Urinary bladder (tissue), 4 donors: ENCODE data around the gene HELZ. TPM values are rescaled to one million over a fixed set of nuclear protein-coding genes. Genes with fewer than 3 reads are reported as not detected.

Experiments used
- DNase-seq: peaks from one replicate; pipeline ENCODE4 v3.0.0-alpha.2; 2015; ENCODE audit errors: extremely low spot score
- H3K27ac ChIP-seq: one replicate; pipeline ENCODE4 v1.5.1; 2013; ENCODE audit warnings: low read depth, mild to moderate bottlenecking, moderate library complexity
- H3K36me3 ChIP-seq: one replicate; pipeline ENCODE4 v1.6.1; 2013; ENCODE audit warnings: mild to moderate bottlenecking, moderate library complexity; ENCODE audit not compliant: insufficient read depth
- H3K4me1 ChIP-seq: one replicate; pipeline ENCODE4 v1.6.1; 2013; ENCODE audit warnings: mild to moderate bottlenecking, moderate library complexity; ENCODE audit not compliant: insufficient read depth
- H3K4me3 ChIP-seq: one replicate; pipeline ENCODE4 v1.5.1; 2013; ENCODE audit warnings: low read depth, low read length
- WGBS: extraction: QIAGEN DNeasy Blood & Tissue Kit; methylation state at CpG from one replicate; pipeline ENCODE4 v1.1.7; 2013; 5-methylcytosine and 5-hydroxymethylcytosine counted together
- polyA plus RNA-seq: library from polyadenylated mRNA; stranded (reverse); fragments of 200-250 nt; gene quantifications from one replicate; pipeline ENCODE4 v1.2.3, GENCODE V29; 2013
- total RNA-seq: library from RNA; depleted of rRNA; stranded (reverse); fragments of >200 nt; gene quantifications from one replicate; pipeline ENCODE4 v1.2.3, GENCODE V29; 2014
- donor health status: healthy with polysubstance abuse.
- donor health status: healthy.

Gene HELZ
- total and polyA plus RNA-seq, 2 donors: 7.8 to 129 TPM

DNA sequence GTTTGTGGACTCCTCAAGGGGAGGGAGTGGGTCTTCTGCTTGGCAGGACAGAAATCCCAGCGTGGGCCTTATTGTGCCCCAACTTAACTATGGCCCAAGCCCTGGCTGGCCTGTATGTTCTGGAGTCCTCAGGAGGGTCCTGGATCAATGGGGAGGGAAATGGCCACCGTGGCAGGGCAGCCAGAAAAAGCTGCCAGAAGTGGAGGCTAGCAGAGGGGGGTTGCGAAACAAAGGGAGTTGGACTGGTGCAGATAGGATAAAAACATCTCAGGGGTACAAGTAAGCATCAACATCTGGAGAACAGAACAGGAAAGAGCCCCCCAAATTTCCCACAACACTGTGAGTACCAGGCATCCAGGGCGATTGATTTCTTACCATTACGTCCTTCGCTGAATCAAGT is 204.3 kb downstream of the HELZ start:
- WGBS: 86% methylated on average over 6 of the region's 6 CpGs
- DNase-seq: no peak
- Histone ChIP-seq H3K36me3 (no peaks in the 10 kb centered on the region), H3K27ac (no peak overlapping the region), H3K4me3 (no peak overlapping the region), H3K4me1 (no peaks in the 10 kb centered on the region)

- no peak overlapping the region for H3K27ac ChIP-seq
- H3K36me3 ChIP-seq: no peaks in the 10 kb centered on the region
- DNase-seq: no peak
- H3K4me3 ChIP-seq: no peak overlapping the region
- no peaks in the 10 kb centered on the region for H3K4me1 ChIP-seq
- 32% methylated on average over 5 of the region's 5 CpGs for WGBS
Observed at GRCh38 chr17:67038861-67039365, 206.1 kb downstream of the HELZ start.

DNA sequence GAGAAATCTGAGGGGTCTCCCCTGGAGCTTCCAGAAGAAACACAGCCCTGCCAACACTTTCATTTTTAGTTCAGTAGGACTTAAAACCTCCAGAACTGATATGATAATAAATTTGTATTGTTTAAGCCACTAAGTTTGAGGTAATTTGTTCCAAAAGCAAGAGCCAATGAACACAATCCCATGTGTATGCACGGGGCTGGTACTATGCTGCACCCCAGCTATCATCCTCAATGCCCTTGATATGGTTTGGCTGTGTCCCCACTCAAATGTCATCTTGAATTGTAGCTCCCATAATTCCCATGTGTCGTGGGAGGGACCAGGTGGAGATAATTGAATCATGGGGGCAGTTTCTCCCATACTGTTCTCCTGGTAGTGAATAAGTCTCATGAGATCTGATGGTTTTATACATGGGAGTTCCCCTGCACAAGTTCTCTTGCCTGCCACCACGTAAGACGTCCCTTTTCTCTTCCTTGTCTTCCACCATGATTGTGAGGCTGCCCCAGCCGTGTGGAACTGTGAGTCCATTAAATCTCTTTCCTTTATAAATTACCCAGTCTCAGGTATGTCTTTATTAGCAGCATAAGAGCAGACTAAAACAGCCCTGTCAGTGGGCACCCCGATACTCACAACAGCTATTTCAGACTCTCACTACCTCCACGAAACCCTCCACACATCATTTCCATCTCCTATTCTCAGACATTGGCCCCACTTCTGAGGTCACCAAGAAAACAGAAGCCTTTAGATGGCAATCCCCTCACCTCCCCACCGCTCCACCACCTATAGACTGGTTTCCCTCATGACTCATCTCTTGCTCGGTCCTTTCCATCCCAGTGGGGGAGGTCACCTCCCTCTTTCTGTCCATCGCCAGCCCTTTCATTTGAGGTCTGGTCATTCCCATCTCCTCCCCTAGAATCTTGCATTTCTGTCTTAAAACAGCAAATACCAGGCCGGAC is 209.6 kb downstream of the HELZ start:
- no peak overlapping the region for H3K27ac ChIP-seq
- no peaks in the 10 kb centered on the region for H3K36me3 ChIP-seq
- no peak overlapping the region for H3K4me3 ChIP-seq
- WGBS: 79% methylated on average over 11 of the region's 11 CpGs
- H3K4me1 ChIP-seq: no peaks in the 10 kb centered on the region
- DNase-seq: no peak

DNA sequence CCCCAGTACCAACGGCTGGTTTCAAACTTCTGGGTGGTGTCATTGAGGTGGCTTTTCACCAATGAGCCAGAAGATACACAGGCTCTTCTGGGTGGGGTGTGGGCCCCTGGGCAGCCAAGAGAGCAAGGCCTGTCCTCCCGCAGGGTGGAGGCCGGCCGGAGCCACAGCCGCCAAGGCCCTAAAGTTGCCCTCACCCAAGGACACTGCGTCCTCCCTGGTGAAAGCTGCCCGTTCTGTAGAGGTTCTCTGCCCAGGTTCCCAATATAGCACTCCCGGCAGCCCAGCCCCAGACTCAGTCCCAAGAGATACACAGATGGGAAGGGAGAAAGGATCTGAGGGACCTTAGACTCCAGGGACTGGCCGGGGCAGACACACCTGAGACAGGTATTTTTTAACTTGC is 211.4 kb downstream of the HELZ start:
- H3K36me3 ChIP-seq: no peaks in the 10 kb centered on the region
- H3K4me3 ChIP-seq: no peak overlapping the region
- 92% methylated on average over 9 of the region's 9 CpGs for WGBS
- no peaks in the 10 kb centered on the region for H3K4me1 ChIP-seq
- H3K27ac ChIP-seq: no peak overlapping the region
- no peak for DNase-seq

DNA sequence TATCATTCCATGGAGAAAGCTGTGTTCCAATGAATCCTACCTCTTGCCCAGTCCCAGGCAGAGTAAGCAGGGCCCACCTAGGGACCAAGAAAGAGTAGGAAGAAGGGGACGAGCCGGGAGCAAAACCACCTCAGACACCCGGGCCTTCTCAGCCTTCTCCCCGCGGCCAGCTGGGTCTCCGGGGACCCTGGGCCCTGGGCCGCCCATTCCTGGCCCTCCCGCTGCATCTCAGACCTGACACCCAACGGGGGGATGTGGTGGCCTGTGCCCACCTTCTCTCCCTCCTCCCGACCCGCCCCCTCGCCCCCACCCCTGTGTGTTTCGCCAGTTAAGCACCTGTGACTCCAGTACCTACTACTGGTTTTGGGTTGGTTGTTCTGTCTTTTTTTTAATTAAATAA is 212.0 kb downstream of the HELZ start:
- Histone ChIP-seq H3K4me1 (no peaks in the 10 kb centered on the region), H3K4me3 (no peak overlapping the region), H3K27ac (no peak overlapping the region), H3K36me3 (no peaks in the 10 kb centered on the region)
- no peak for DNase-seq
- WGBS: 93% methylated on average over 13 of the region's 13 CpGs

DNA sequence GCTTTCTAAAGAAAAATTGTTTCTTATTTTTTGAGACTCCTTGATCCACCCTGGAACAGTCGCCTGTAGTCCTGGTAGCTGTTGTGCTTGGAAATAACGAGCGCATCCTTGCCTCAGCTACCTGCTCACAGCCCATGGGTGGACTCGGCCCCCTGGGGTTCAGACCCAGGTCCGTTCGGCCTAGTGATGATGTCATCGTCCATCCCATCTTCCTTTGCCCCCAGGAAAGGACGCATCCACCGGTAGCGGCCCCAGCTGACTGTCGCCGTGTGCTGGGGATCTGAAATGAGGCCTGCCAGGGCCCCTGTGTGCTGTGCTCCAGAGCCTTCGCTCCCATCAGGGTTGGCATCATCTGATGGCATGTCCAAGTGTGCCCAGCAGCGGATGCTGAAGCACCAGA is 212.6 kb downstream of the HELZ start:
- no peak for DNase-seq
- Histone ChIP-seq H3K36me3 (no peaks in the 10 kb centered on the region), H3K27ac (no peak overlapping the region), H3K4me1 (no peaks in the 10 kb centered on the region), H3K4me3 (no peak overlapping the region)
- 88% methylated on average over 14 of the region's 14 CpGs for WGBS

DNA sequence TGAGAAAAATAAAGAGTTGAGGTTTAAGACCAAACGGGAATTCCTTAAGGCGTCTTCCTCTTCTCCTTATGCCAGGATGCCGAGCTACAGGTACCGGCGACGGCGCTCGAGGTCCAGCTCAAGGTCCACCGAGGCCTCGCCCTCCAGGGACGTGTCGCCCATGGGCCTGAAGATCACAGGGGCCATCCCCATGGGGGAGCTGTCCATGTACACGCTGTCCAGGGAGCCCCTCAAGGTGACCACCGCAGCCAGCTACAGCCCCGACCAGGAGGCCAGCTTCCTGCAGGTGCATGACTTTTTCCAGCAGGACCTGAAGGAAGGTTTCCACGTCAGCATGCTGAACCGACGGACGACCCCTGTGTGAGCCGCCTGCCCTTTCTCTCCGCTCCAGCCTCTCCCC is 214.4 kb downstream of the HELZ start:
- H3K4me1 ChIP-seq: no peaks in the 10 kb centered on the region
- DNase-seq: no peak
- H3K4me3 ChIP-seq: no peak overlapping the region
- 89% methylated on average over 21 of the region's 21 CpGs for WGBS
- H3K36me3 ChIP-seq: no peaks in the 10 kb centered on the region
- no peak overlapping the region for H3K27ac ChIP-seq

DNA sequence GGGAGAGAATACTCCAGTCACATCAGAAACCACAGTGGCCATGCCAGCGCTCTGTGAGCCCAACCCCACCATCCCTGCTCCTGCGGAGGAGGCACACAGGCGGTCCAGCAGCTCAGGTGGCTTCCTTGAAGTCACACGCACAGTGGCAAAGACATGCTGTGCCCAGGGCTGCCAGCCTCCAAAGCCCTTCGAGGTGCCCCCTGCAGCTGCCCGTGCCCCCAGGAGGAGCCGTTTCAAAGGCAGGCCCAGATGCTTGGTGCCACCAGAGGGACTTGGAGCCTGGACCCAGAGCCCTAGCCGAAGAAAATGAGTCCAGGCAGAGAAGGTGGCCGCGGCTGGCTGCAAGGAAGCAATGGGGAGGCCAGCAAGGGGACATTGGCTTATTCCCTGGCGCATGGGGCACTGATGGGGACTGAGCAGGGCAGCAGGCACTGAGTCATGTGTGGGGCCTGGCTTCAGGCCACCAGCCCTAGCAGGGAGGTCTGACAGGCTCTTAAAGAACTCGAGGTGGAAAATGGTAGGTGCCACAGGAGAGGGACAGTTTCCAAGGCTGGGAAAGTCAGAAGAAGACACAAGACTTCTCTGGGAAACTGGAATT is 217.9 kb downstream of the HELZ start:
- H3K4me1 ChIP-seq: no peaks in the 10 kb centered on the region
- H3K27ac ChIP-seq: no peak overlapping the region
- no peaks in the 10 kb centered on the region for H3K36me3 ChIP-seq
- 85% methylated on average over 12 of the region's 12 CpGs for WGBS
- no peak for DNase-seq
- no peak overlapping the region for H3K4me3 ChIP-seq

DNA sequence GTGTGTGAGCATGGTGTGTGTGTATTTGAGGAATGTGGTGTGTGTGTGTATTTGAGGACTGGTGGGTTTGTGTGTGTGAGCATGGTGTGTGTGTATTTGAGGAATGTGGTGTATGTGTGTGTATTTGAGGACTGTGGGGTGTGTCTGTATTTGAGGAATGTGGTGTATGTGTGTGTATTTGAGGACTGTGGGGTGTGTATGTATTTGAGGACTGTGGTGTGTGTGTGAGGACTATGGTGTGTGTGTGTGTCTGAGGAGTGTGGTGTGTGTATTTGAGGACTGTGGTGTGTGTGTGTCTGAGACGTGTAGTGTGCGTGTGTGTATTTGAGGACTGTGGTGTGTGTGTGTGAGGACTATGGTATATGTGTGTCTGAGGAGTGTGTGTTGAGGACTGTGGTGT is 218.7 kb downstream of the HELZ start:
- H3K36me3 ChIP-seq: no peaks in the 10 kb centered on the region
- DNase-seq: no peak
- no peak overlapping the region for H3K27ac ChIP-seq
- H3K4me1 ChIP-seq: no peaks in the 10 kb centered on the region
- no peak overlapping the region for H3K4me3 ChIP-seq
- 95% methylated on average over 2 of the region's 2 CpGs for WGBS

DNA sequence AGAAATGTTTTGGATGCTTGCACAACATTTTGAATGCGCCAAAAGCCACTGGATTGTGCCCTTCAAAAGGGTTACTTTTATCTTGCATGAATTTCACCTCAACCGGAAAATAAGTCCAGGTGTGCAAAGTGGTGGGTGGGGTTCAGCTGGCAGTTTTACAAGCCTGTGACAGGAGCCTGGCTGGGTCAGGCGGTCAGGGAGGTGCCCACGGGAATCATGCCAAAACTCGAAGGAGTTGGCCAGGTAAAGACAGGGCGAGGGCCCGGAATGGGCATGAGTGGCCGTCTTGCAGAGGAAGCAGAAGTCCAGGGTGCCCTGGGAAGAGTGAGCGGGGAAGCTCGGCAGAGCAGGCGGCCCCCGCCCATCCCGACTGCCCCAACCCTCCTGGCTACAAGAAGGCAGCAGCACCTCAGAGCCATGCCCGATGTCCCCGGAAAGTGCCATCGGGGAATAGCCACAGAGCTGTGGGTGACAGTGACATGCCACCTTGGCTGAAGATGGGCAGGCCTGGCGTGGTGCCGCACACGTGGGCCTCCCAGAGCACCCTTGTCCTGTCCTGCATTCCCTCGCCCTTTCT is 219.7 kb downstream of the HELZ start:
- WGBS: 86% methylated on average over 20 of the region's 20 CpGs
- H3K4me3 ChIP-seq: no peak overlapping the region
- no peaks in the 10 kb centered on the region for H3K36me3 ChIP-seq
- DNase-seq: no peak
- H3K4me1 ChIP-seq: no peaks in the 10 kb centered on the region
- H3K27ac ChIP-seq: no peak overlapping the region

- Histone ChIP-seq H3K27ac (no peak overlapping the region), H3K36me3 (no peaks in the 10 kb centered on the region), H3K4me3 (no peak overlapping the region), H3K4me1 (no peaks in the 10 kb centered on the region)
- 94% methylated on average over 17 of the region's 17 CpGs for WGBS
- no peak for DNase-seq
Observed at GRCh38 chr17:67024736-67025135, 220.3 kb downstream of the HELZ start.

GRCh38 chr17:67022451-67022810 is 222.6 kb downstream of the HELZ start:
- Histone ChIP-seq H3K36me3 (no peaks in the 10 kb centered on the region), H3K4me1 (no peaks in the 10 kb centered on the region), H3K4me3 (no peak overlapping the region), H3K27ac (no peak overlapping the region)
- DNase-seq: no peak
- WGBS: 78% methylated on average over 12 of the region's 12 CpGs

- Histone ChIP-seq H3K36me3 (no peaks in the 10 kb centered on the region), H3K4me3 (no peak overlapping the region), H3K27ac (no peak overlapping the region), H3K4me1 (no peaks in the 10 kb centered on the region)
- 85% methylated on average over 16 of the region's 16 CpGs for whole genome bisulfite sequencing
- DNase-seq: no peak
Observed at GRCh38 chr17:67021743-67022450, 223.1 kb downstream of the HELZ start.
